Mesothelial cell of epicardium (in vitro differentiated cells): ENCODE measurements around the gene RELT. TPM values are rescaled to one million over a fixed set of nuclear protein-coding genes. Genes with fewer than 3 reads are reported as not detected.

Experiments used
- DNase-seq, 2 experiments: peaks; one replicate each; pipeline ENCODE4 v3.0.0; 2021; ENCODE audit warnings: low spot score in 2 of 2; ENCODE audit not compliant: unreplicated experiment in 2 of 2
- H3K27ac Mint-ChIP-seq: 2 replicates; pipeline ENCODE4 v1.8.0; 2021; ENCODE audit warnings: mixed read lengths
- H3K27me3 Mint-ChIP-seq: 2 replicates; pipeline ENCODE4 v1.8.0; 2021; ENCODE audit warnings: low read depth, mixed read lengths
- H3K36me3 Mint-ChIP-seq: 2 replicates; pipeline ENCODE4 v1.8.0; 2021; ENCODE audit warnings: mixed read lengths
- H3K4me1 Mint-ChIP-seq: 2 replicates; pipeline ENCODE4 v1.8.0; 2021; ENCODE audit warnings: mixed read lengths
- H3K4me3 Mint-ChIP-seq: 2 replicates; pipeline ENCODE4 v1.8.0; 2021; ENCODE audit warnings: mild to moderate bottlenecking, moderate library complexity, mixed read lengths
- H3K9me3 Mint-ChIP-seq: 2 replicates; pipeline ENCODE4 v1.8.0; 2021; ENCODE audit warnings: mixed read lengths
- CTCF ChIP-seq: fragments of 200-600 bp; sonication (generic); IDR thresholded peaks from one replicate; pipeline ENCODE4 v1.5.0; 2021; ENCODE audit warnings: antibody characterized with exemption; ENCODE audit not compliant: unreplicated experiment
- total RNA-seq: library from RNA; stranded (reverse); gene quantifications from 3 replicates; pipeline ENCODE4 v1.2.1, GENCODE V29; 2021

The RELT gene
- total RNA-seq, 1 donor from 2014 or later: 5.1 TPM

GRCh38 chr11:73411031-73411430 lies 34.8 kb downstream of the RELT start:
- Mint-ChIP-seq H3K4me1 (peaks cover 5% of the 10 kb centered on the region), H3K36me3 (peaks cover 21% of the 10 kb centered on the region), H3K9me3 (no peaks in the 10 kb centered on the region), H3K4me3 (no peak overlapping the region), H3K27ac (no peak overlapping the region), H3K27me3 (no peaks in the 10 kb centered on the region)
- TF ChIP-seq CTCF: no peak
- DNase-seq: no peak

GRCh38 chr11:73412308-73412707 lies 36.1 kb downstream of the RELT start:
- Mint-ChIP-seq H3K27ac (no peak overlapping the region), H3K4me3 (no peak overlapping the region), H3K4me1 (peaks cover 15% of the 10 kb centered on the region)

GRCh38 chr11:73413256-73413655 lies 37.1 kb downstream of the RELT start:
- H3K36me3 Mint-ChIP-seq: peaks cover 24% of the 10 kb centered on the region

More at GRCh38 chr11:73412308-73412707, 36.1 kb downstream of the RELT start:
- Mint-ChIP-seq H3K9me3 (no peaks in the 10 kb centered on the region), H3K27me3 (no peaks in the 10 kb centered on the region), H3K36me3 (peaks cover 21% of the 10 kb centered on the region)
- no peak for TF ChIP-seq CTCF
- no peak for DNase-seq

GRCh38 chr11:73414977-73415651 lies 38.9 kb downstream of the RELT start:
- Mint-ChIP-seq H3K27me3 (no peaks in the 10 kb centered on the region), H3K36me3 (peaks cover 19% of the 10 kb centered on the region), H3K4me3 (no peak overlapping the region), H3K4me1 (peaks cover 15% of the 10 kb centered on the region), H3K9me3 (no peaks in the 10 kb centered on the region), H3K27ac (peak overlapping the region; percentile 82)
- no peak for DNase-seq
- TF ChIP-seq CTCF: no peak

More at GRCh38 chr11:73413256-73413655, 37.1 kb downstream of the RELT start:
- H3K27ac Mint-ChIP-seq: no peak overlapping the region
- DNase-seq: no peak
- no peaks in the 10 kb centered on the region for H3K27me3 Mint-ChIP-seq
- peaks cover 15% of the 10 kb centered on the region for H3K4me1 Mint-ChIP-seq
- H3K4me3 Mint-ChIP-seq: no peak overlapping the region
- TF ChIP-seq CTCF: no peak
- H3K9me3 Mint-ChIP-seq: no peaks in the 10 kb centered on the region

GRCh38 chr11:73415854-73416615 lies 39.8 kb downstream of the RELT start:
- no peak for DNase-seq
- H3K36me3 Mint-ChIP-seq: peaks cover 18% of the 10 kb centered on the region
- H3K4me3 Mint-ChIP-seq: no peak overlapping the region
- TF ChIP-seq CTCF: no peak
- H3K27me3 Mint-ChIP-seq: no peaks in the 10 kb centered on the region
- H3K9me3 Mint-ChIP-seq: no peaks in the 10 kb centered on the region
- peak overlapping the region; percentile 62 for H3K27ac Mint-ChIP-seq
- peaks cover 15% of the 10 kb centered on the region for H3K4me1 Mint-ChIP-seq
